Measurements from ENCODE around the gene UBE2C. TPM values are rescaled to one million over a fixed set of nuclear protein-coding genes. Genes with fewer than 3 reads are reported as not detected.
"Not testable (repeated sequence)": the region's sequence is repeated elsewhere in the genome, so short reads cannot be mapped to it uniquely, and the experiment has no call there.

The UBE2C gene
- total and polyA plus RNA-seq, 2 experiments from 2014 or later = 26.7 to 46.9 TPM

DNA sequence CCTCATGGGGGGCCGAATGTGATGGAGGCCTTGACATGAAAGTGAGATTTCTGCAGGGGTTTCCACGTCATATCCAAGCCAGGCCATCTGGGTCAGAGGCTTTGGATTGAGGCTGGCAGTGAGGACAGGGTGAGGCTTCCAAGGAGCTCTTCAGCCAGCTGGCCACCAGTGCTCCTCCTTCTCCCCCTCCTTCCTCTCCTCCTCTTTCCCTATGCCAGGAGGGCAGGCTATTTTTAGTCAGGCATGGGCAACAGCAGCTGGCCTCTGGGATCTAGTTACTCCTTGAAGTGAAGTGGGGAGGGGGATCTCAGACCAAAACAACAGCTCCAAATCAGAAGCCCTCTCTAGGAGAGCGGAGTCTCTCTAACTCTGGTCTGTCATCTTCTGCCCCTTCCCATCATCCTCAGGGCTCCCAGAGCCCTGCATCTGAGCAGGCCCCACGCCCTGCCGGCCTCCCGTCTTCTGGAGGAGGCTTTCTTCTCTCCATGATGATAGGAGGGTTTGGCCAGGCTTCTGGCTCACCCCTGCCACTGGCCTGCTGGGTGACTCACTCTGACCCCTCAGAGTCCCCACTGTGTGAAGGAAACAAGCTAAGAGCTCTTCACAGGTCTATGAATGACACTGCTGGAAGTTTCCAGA is 14.1 kb downstream of the UBE2C start:
- Histone ChIP-seq H3K4me2 (no peak overlapping the region), H3K27me3 (no peaks in the 10 kb centered on the region), H3K79me2 (no peaks in the 10 kb centered on the region), H3K4me1 (ENCODE audit: insufficient read depth) (peaks cover 4% of the 10 kb centered on the region), H2AFZ (no peak overlapping the region), H3K9me2 (replicated peaks; ENCODE audit: insufficient read depth) (no peaks in the 10 kb centered on the region), H4K20me1 (ENCODE audit: insufficient read depth, poor library complexity, severe bottlenecking) (no peaks in the 10 kb centered on the region), H3K4me3 (no peak overlapping the region), H3K9me3 (ENCODE audit: low read depth) (no peaks in the 10 kb centered on the region), H3K36me3 (replicated peaks; ENCODE audit: insufficient read depth, low read depth) (no peaks in the 10 kb centered on the region), H3K27ac (no peak overlapping the region)
- DNase-seq (ENCODE audit: low spot score) = no peak
- WGBS (ENCODE audit: low lambda C conversion rate, missing lambda C conversion rate) = 66% methylated on average over 6 of the region's 6 CpGs
- no peak for TF ChIP-seq EZH2 (IDR thresholded peaks at IDR 0.05; ENCODE audit: borderline replicate concordance)

- Histone ChIP-seq H3K27ac (no peak within 1 kb of the TSS), H3K9me2 (replicated peaks; ENCODE audit: insufficient read depth) (no peaks in the 10 kb centered on the region), H3K4me3 (no peak within 1 kb of the TSS), H4K20me1 (ENCODE audit: insufficient read depth, poor library complexity, severe bottlenecking) (no peaks in the 10 kb centered on the region), H3K4me1 (ENCODE audit: insufficient read depth) (peaks cover 4% of the 10 kb centered on the region), H3K36me3 (replicated peaks; ENCODE audit: insufficient read depth, low read depth) (no peaks in the 10 kb centered on the region), H2AFZ (no peak within 1 kb of the TSS), H3K4me2 (no peak within 1 kb of the TSS), H3K27me3 (no peaks in the 10 kb centered on the region), H3K9me3 (ENCODE audit: low read depth) (no peaks in the 10 kb centered on the region), H3K79me2 (no peaks in the 10 kb centered on the region)
- WGBS (ENCODE audit: low lambda C conversion rate, missing lambda C conversion rate) = 94% methylated on average over 8 of the region's 8 CpGs
- no peak for DNase-seq (ENCODE audit: low spot score)
- TF ChIP-seq EZH2phosphoT487 (IDR thresholded peaks at IDR 0.05; ENCODE audit: low read depth, severe bottlenecking, unreplicated experiment) (no peak), EZH2 (IDR thresholded peaks at IDR 0.05; ENCODE audit: borderline replicate concordance) (no peak)
- TF ChIP-seq, protein P1, sequence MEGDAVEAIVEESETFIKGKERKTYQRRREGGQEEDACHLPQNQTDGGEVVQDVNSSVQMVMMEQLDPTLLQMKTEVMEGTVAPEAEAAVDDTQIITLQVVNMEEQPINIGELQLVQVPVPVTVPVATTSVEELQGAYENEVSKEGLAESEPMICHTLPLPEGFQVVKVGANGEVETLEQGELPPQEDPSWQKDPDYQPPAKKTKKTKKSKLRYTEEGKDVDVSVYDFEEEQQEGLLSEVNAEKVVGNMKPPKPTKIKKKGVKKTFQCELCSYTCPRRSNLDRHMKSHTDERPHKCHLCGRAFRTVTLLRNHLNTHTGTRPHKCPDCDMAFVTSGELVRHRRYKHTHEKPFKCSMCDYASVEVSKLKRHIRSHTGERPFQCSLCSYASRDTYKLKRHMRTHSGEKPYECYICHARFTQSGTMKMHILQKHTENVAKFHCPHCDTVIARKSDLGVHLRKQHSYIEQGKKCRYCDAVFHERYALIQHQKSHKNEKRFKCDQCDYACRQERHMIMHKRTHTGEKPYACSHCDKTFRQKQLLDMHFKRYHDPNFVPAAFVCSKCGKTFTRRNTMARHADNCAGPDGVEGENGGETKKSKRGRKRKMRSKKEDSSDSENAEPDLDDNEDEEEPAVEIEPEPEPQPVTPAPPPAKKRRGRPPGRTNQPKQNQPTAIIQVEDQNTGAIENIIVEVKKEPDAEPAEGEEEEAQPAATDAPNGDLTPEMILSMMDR (IDR thresholded peaks at IDR 0.05; ENCODE audit: poor library complexity) = no peak
These were observed 14.7 kb downstream of the UBE2C start, which contains the start of gene TNNC2 for GRCh38 chr20:45827030-45827652. Gene TNNC2 (minus strand): TSS chr20:45827312. CDS start chr20:45827248, 64 bp downstream.

DNA sequence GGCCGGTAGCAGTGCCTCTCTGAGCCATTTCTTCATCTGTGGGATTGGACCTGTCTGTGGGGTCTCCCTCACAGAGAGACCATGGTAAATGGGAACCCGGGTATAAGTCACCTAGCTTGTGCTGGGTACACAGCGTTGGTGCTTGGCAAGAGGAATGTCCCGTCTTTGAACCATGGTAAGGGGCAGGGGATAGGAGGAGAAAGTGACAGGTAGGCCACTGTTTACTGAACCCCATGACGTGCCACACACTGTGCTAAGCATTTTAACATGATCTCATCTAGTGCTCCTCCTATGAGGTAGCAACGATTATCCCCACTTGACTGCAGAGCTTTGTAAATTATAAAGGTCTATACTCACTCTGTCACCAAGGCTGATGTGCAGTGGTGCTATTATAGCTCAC is 15.3 kb downstream of the UBE2C start:
- no peaks in the 10 kb centered on the region for H3K27me3 ChIP-seq
- H3K4me2 ChIP-seq = no peak overlapping the region
- H3K79me2 ChIP-seq = no peaks in the 10 kb centered on the region
- no peak overlapping the region for H3K27ac ChIP-seq
- no peak overlapping the region for H3K4me3 ChIP-seq
- H3K4me1 ChIP-seq (ENCODE audit: insufficient read depth) = peaks cover 5% of the 10 kb centered on the region
- WGBS (ENCODE audit: low lambda C conversion rate, missing lambda C conversion rate) = 86% methylated on average over 6 of the region's 6 CpGs
- H3K9me2 ChIP-seq (replicated peaks; ENCODE audit: insufficient read depth) = no peaks in the 10 kb centered on the region
- H3K9me3 ChIP-seq (ENCODE audit: low read depth) = no peaks in the 10 kb centered on the region
- no peaks in the 10 kb centered on the region for H4K20me1 ChIP-seq (ENCODE audit: insufficient read depth, poor library complexity, severe bottlenecking)
- TF ChIP-seq EZH2 (IDR thresholded peaks at IDR 0.05; ENCODE audit: borderline replicate concordance) = no peak
- TF ChIP-seq, protein P1 (IDR thresholded peaks at IDR 0.05; ENCODE audit: poor library complexity) = no peak
- TF ChIP-seq EZH2phosphoT487 (IDR thresholded peaks at IDR 0.05; ENCODE audit: low read depth, severe bottlenecking, unreplicated experiment) = no peak
- no peak overlapping the region for H2AFZ ChIP-seq
- DNase-seq (ENCODE audit: low spot score) = no peak
- no peaks in the 10 kb centered on the region for H3K36me3 ChIP-seq (replicated peaks; ENCODE audit: insufficient read depth, low read depth)

DNA sequence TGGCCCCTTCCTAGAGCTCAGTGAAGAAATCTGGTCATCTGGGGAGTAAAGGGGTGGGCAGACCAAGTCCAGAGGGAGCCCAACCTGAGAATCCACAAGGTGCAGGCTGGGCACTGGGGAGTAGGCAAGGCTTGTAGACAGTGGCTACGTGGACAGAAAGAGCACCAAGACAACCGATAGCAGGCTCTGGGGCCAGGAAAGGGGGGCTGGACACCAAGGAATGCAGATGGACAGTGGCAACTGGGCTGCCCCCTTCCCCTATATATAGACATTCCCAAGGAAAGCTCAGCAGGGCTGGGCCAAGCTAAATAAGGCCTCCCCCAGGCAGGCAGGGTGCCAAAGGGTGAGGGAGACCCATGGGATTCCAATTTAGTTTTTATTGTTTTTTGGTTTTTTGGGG is 16.1 kb downstream of the UBE2C start:
- Histone ChIP-seq H4K20me1 (ENCODE audit: insufficient read depth, poor library complexity, severe bottlenecking) (no peaks in the 10 kb centered on the region), H3K79me2 (no peaks in the 10 kb centered on the region), H3K27ac (no peak overlapping the region), H3K36me3 (replicated peaks; ENCODE audit: insufficient read depth, low read depth) (no peaks in the 10 kb centered on the region), H3K9me2 (replicated peaks; ENCODE audit: insufficient read depth) (no peaks in the 10 kb centered on the region), H2AFZ (no peak overlapping the region), H3K4me3 (no peak overlapping the region), H3K9me3 (ENCODE audit: low read depth) (no peaks in the 10 kb centered on the region), H3K4me2 (no peak overlapping the region), H3K4me1 (ENCODE audit: insufficient read depth) (peaks cover 10% of the 10 kb centered on the region), H3K27me3 (no peaks in the 10 kb centered on the region)
- WGBS (ENCODE audit: low lambda C conversion rate, missing lambda C conversion rate) = 64% methylated on average over 2 of the region's 2 CpGs
- DNase-seq (ENCODE audit: low spot score) = no peak
- TF ChIP-seq, protein P1 (IDR thresholded peaks at IDR 0.05; ENCODE audit: poor library complexity) = no peak
- no peak for TF ChIP-seq EZH2phosphoT487 (IDR thresholded peaks at IDR 0.05; ENCODE audit: low read depth, severe bottlenecking, unreplicated experiment)

GRCh38 chr20:45829673-45830106 is 17.2 kb downstream of the UBE2C start:
- DNase-seq (ENCODE audit: low spot score); H4K20me1 ChIP-seq (ENCODE audit: insufficient read depth, poor library complexity, severe bottlenecking); H3K79me2 ChIP-seq; H3K27me3 ChIP-seq; H3K9me3 ChIP-seq (ENCODE audit: low read depth); H3K9me2 ChIP-seq (replicated peaks; ENCODE audit: insufficient read depth); H3K4me3 ChIP-seq; H3K27ac ChIP-seq; H3K4me2 ChIP-seq; H3K36me3 ChIP-seq (replicated peaks; ENCODE audit: insufficient read depth, low read depth); H2AFZ ChIP-seq: not testable (repeated sequence)
- WGBS (ENCODE audit: low lambda C conversion rate, missing lambda C conversion rate) = 81% methylated on average over 3 of the region's 4 CpGs
- peaks cover 15% of the 10 kb centered on the region for H3K4me1 ChIP-seq (ENCODE audit: insufficient read depth)

Data from hepatocyte (in vitro differentiated cells).